Keratinocyte (primary cell): Measurements from ENCODE around the gene CNNM1. TPM values are rescaled to one million over a fixed set of nuclear protein-coding genes. Genes with fewer than 3 reads are reported as not detected.

Experiments used
- DNase-seq: peaks from one replicate; pipeline ENCODE4 v3.0.0-alpha.2; 2011; ENCODE audit warnings: low read depth, missing footprints, low spot score
- FAIRE-seq: peaks from 2 replicates; lab custom pipeline; 2011; peaks lifted over from hg19 to GRCh38; lab: Jason Lieb, UNC
- H2AFZ ChIP-seq: 2 replicates; pipeline ENCODE4 v1.6.0; 2012; ENCODE audit warnings: low read length, control low read depth, inconsistent platforms; ENCODE audit not compliant: control insufficient read depth
- H3K27ac ChIP-seq: 2 replicates; pipeline ENCODE4 v1.5.1; 2011; ENCODE audit warnings: low read length; ENCODE audit not compliant: control insufficient read depth, insufficient read depth
- H3K27me3 ChIP-seq: 3 replicates; pipeline ENCODE4 v1.6.0; 2011; ENCODE audit warnings: low read length; ENCODE audit not compliant: control insufficient read depth, insufficient read depth; ENCODE audit errors: extremely low read depth
- H3K36me3 ChIP-seq, 2 experiments: 2 replicates in 1 of 2; 3 replicates in 1 of 2; pipeline ENCODE4 v1.5.1; 2011; ENCODE audit warnings: low read length in 2 of 2, mild to moderate bottlenecking in 1 of 2; ENCODE audit not compliant: control insufficient read depth in 2 of 2, insufficient read depth in 2 of 2; ENCODE audit errors: extremely low read depth in 1 of 2
- H3K4me1 ChIP-seq: 3 replicates; pipeline ENCODE4 v1.5.1; 2011; ENCODE audit warnings: low read length; ENCODE audit not compliant: control insufficient read depth, insufficient read depth; ENCODE audit errors: extremely low read depth
- H3K4me2 ChIP-seq: 3 replicates; pipeline ENCODE4 v1.6.0; 2011; ENCODE audit warnings: low read depth, low read length; ENCODE audit not compliant: control insufficient read depth, insufficient read depth; ENCODE audit errors: extremely low read depth
- H3K4me3 ChIP-seq, 3 experiments: fragments of 200-600 bp in 1 of 3; sonication (generic) in 1 of 3; 2 replicates in 2 of 3; 3 replicates in 1 of 3; pipeline ENCODE4 v1.5.1; 2011 to 2016; ENCODE audit warnings: low read length in 3 of 3, mild to moderate bottlenecking in 3 of 3, control low read depth in 2 of 3, inconsistent platforms in 1 of 3, low read depth in 1 of 3, mixed read lengths in 1 of 3, mixed run types in 1 of 3, moderate library complexity in 1 of 3; ENCODE audit not compliant: control insufficient read depth in 2 of 3, insufficient read depth in 2 of 3; ENCODE audit errors: extremely low read depth in 1 of 3
- H3K79me2 ChIP-seq: 2 replicates; pipeline ENCODE4 v1.6.0; 2012; ENCODE audit warnings: low read length; ENCODE audit not compliant: control insufficient read depth, insufficient read depth
- H3K9ac ChIP-seq: 3 replicates; pipeline ENCODE4 v1.6.0; 2011; ENCODE audit warnings: low read length; ENCODE audit not compliant: control insufficient read depth, insufficient read depth; ENCODE audit errors: extremely low read depth
- H3K9me1 ChIP-seq: 3 replicates; pipeline ENCODE4 v1.6.0; 2011; ENCODE audit warnings: low read length; ENCODE audit not compliant: control insufficient read depth, insufficient read depth; ENCODE audit errors: extremely low read depth
- H3K9me3 ChIP-seq: 2 replicates; pipeline ENCODE4 v1.5.1; 2012; ENCODE audit warnings: low read depth, low read length; ENCODE audit not compliant: control insufficient read depth
- H4K20me1 ChIP-seq: 3 replicates; pipeline ENCODE4 v1.6.0; 2011; ENCODE audit warnings: low read length; ENCODE audit not compliant: control insufficient read depth, insufficient read depth; ENCODE audit errors: extremely low read depth
- CTCF ChIP-seq, 3 experiments: IDR thresholded peaks in 1 of 3; conservative IDR thresholded peaks in 1 of 3; optimal IDR thresholded peaks in 1 of 3; 2 replicates in 2 of 3; 3 replicates in 1 of 3; pipeline versions ENCODE3 to v1.5.1; 2011; ENCODE audit warnings: low read length in 3 of 3, mild to moderate bottlenecking in 3 of 3, moderate library complexity in 2 of 3, control low read depth in 1 of 3, inconsistent platforms in 1 of 3; ENCODE audit not compliant: insufficient read depth in 2 of 3; ENCODE audit errors: extremely low read depth in 1 of 3
- EZH2 ChIP-seq: IDR thresholded peaks from one replicate; pipeline ENCODE4 v1.6.1; 2012; ENCODE audit warnings: inconsistent platforms, mild to moderate bottlenecking, low read length, moderate library complexity
- dilution Hi-C: fragments of 300-500 bp; cut with MboI; formaldehyde crosslinking; loops from one replicate; pipeline ENCODE4 v1.7.0; 2020; ENCODE audit warnings: low sequenced_read_pairs; ENCODE audit not compliant: extremely low pct_ligation_motif_present
- polyA plus RNA-seq, 5 experiments: library from polyadenylated mRNA; depleted of rRNA in 3 of 5; stranded (reverse) in 3 of 5; stranded (forward) in 1 of 5; unstranded in 1 of 5; fragments of >200 nt; gene quantifications; 1 replicate in 1 of 5; 2 replicates in 3 of 5; 3 replicates in 1 of 5; pipeline versions ENCODE4 v1.2.1 to v1.2.3, GENCODE V29; 2011 to 2012; ENCODE audit warnings: missing spikeins in 2 of 5, low read depth in 1 of 5, low replicate concordance in 1 of 5

CNNM1 gene
- polyA plus RNA-seq, 1 donor (not counting 4 experiments of a cell fraction or from before 2014, with no cell fraction given): 0.83 TPM

- FAIRE-seq (no peak), DNase-seq (no peak)
- Histone ChIP-seq H3K27me3 (no peaks in the 10 kb centered on the region), H3K9me3 (no peaks in the 10 kb centered on the region), H3K27ac (no peak overlapping the region), H3K4me2 (no peak overlapping the region), H3K4me1 (peaks cover 5% of the 10 kb centered on the region), H3K36me3 (peaks cover 6 to 8% of the 10 kb centered on the region in 2 experiments), H4K20me1 (peaks cover 2% of the 10 kb centered on the region), H3K79me2 (peaks cover 41% of the 10 kb centered on the region), H3K9ac (no peak overlapping the region), H3K9me1 (no peaks in the 10 kb centered on the region), H3K4me3 (no peak overlapping the region), H2AFZ (no peak overlapping the region)
- no peak for TF ChIP-seq EZH2
- no peak for TF ChIP-seq CTCF (optimal IDR thresholded peaks at IDR 0.05 in 1 of 3, IDR thresholded peaks at IDR 0.05 in 1 of 3, conservative IDR thresholded peaks at IDR 0.05 in 1 of 3; ENCODE audit: extremely low read depth in 1 of 3, insufficient read depth in 2 of 3, low read length in 3 of 3)
- dilution Hi-C loops: loop anchor here (25.0 kb wide), 1 partner anchor 186 kb away; the partner anchor contains the start of gene SLC25A28
Measured at GRCh38 chr10:99426689-99427088, 97.5 kb downstream of the CNNM1 start.

DNA sequence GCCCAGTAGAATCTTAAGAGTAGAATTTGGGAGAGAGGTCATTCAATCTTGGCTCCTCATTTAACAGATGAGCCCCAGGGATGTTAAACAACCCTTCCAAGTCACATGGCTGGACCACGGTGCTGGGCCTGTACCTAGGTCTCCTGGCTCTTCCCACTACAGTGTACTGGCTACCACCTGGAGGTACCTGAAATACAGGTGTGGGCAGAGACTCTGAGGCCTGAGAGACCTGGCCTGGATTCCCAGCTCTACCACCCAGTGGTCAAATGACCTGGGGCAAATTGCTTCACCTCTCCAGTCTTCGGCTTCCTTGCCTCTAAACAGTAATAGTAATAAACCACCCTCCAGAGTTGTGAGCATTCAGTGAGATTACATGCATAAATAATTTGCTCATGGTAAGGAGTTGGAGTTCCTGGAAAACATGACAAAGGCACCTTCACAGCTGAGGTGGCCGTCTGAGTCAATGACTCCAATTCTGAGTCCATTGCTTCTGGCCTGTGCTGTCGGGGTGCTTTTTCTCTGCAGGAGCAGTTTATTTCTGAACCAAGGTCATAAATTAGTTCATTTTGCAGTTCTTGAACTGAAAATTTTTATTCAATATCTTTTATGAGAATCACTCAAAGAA lies 98.5 kb downstream of the CNNM1 start:
- H3K36me3 ChIP-seq: peaks cover 6 to 8% of the 10 kb centered on the region in 2 experiments
- no peak overlapping the region for H3K27ac ChIP-seq
- dilution Hi-C loops: loop anchor here (25.0 kb wide), 1 partner anchor 185 kb away; the partner anchor contains the start of gene SLC25A28
- TF ChIP-seq EZH2 (no peak), CTCF (optimal IDR thresholded peaks at IDR 0.05 in 1 of 3, IDR thresholded peaks at IDR 0.05 in 1 of 3, conservative IDR thresholded peaks at IDR 0.05 in 1 of 3; ENCODE audit: extremely low read depth in 1 of 3, insufficient read depth in 2 of 3, low read length in 3 of 3) (no peak)
- H3K4me2 ChIP-seq: no peak overlapping the region
- no peak overlapping the region for H2AFZ ChIP-seq
- no peak overlapping the region for H3K4me3 ChIP-seq
- H3K79me2 ChIP-seq: peaks cover 46% of the 10 kb centered on the region
- H3K9me1 ChIP-seq: no peaks in the 10 kb centered on the region
- H3K4me1 ChIP-seq: peaks cover 5% of the 10 kb centered on the region
- no peak for DNase-seq
- H3K9me3 ChIP-seq: no peaks in the 10 kb centered on the region
- H3K27me3 ChIP-seq: no peaks in the 10 kb centered on the region
- no peak for FAIRE-seq
- H4K20me1 ChIP-seq: peaks cover 2% of the 10 kb centered on the region
- no peak overlapping the region for H3K9ac ChIP-seq
